OCI-LY7 (cell line): ENCODE results near the gene METTL21C.

Source experiments
- EZH2phosphoT487 ChIP-seq: fragments of 200-600 bp; sonication (generic); IDR thresholded peaks from 2 replicates; pipeline ENCODE4 v1.6.1; 2018; ENCODE audit warnings: low read depth, borderline replicate concordance, mild to moderate bottlenecking, mixed run types, antibody characterized with exemption, low read length, moderate library complexity, mixed read lengths
- TF ChIP-seq, protein P1 (sequence below): fragments of 200-600 bp; sonication (generic); conservative IDR thresholded peaks from 2 replicates; pipeline ENCODE4 v1.5.1; 2014; ENCODE audit warnings: mild to moderate bottlenecking, antibody characterized with exemption, low read length, moderate library complexity, mixed read lengths

DNA sequence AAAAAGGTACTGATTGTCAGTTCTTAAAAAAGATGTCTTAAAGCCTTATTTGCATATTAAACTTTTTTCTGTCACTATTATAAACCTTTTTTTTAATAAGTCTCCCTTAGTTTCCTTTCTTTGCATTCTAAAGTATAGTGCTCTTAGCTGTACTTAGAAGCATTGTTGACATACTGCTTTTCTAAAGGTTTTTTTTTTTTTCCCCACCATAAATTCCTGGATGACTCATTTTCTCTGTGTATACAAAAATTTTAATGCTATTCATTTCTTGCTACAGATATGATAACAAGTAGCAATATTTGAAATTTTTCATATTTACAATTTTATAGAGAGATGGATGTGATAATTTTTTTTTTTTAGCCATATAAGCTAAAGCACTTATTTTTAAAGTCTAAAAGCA, 43.5 kb downstream of the METTL21C start:
- TF ChIP-seq, protein P1, sequence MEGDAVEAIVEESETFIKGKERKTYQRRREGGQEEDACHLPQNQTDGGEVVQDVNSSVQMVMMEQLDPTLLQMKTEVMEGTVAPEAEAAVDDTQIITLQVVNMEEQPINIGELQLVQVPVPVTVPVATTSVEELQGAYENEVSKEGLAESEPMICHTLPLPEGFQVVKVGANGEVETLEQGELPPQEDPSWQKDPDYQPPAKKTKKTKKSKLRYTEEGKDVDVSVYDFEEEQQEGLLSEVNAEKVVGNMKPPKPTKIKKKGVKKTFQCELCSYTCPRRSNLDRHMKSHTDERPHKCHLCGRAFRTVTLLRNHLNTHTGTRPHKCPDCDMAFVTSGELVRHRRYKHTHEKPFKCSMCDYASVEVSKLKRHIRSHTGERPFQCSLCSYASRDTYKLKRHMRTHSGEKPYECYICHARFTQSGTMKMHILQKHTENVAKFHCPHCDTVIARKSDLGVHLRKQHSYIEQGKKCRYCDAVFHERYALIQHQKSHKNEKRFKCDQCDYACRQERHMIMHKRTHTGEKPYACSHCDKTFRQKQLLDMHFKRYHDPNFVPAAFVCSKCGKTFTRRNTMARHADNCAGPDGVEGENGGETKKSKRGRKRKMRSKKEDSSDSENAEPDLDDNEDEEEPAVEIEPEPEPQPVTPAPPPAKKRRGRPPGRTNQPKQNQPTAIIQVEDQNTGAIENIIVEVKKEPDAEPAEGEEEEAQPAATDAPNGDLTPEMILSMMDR: no peak
- TF ChIP-seq EZH2phosphoT487: no peak
